ENCODE measurements around the gene PPP2R1B.

- no peak for TF ChIP-seq CTCF (IDR thresholded peaks at IDR 0.05; ENCODE audit: insufficient read depth, low read depth, low read length)
- no peak for TF ChIP-seq EZH2 (IDR thresholded peaks at IDR 0.05; ENCODE audit: insufficient read depth, low read length)
These were observed 24.4 kb downstream of the PPP2R1B start for GRCh38 chr11:111741751-111742150.

Data from astrocyte (in vitro differentiated cells and primary cell).